HG03460 (cell line): ENCODE data around the gene ETS2.

Source experiments
- ATAC-seq: cut with Tn5 transposase; IDR thresholded peaks from one replicate; pipeline ENCODE4 v1.9.1; 2021; ENCODE audit not compliant: unreplicated experiment

The ETS2 gene

GRCh38 chr21:38858026-38858811 lies 52.5 kb downstream of the ETS2 start:
- no peak for ATAC-seq

GRCh38 chr21:38858812-38859205 lies 53.1 kb downstream of the ETS2 start:
- ATAC-seq = no peak

GRCh38 chr21:38859852-38860251 lies 54.1 kb downstream of the ETS2 start:
- no peak for ATAC-seq

- ATAC-seq = no peak
Measured at GRCh38 chr21:38861056-38861455, 55.3 kb downstream of the ETS2 start.

DNA sequence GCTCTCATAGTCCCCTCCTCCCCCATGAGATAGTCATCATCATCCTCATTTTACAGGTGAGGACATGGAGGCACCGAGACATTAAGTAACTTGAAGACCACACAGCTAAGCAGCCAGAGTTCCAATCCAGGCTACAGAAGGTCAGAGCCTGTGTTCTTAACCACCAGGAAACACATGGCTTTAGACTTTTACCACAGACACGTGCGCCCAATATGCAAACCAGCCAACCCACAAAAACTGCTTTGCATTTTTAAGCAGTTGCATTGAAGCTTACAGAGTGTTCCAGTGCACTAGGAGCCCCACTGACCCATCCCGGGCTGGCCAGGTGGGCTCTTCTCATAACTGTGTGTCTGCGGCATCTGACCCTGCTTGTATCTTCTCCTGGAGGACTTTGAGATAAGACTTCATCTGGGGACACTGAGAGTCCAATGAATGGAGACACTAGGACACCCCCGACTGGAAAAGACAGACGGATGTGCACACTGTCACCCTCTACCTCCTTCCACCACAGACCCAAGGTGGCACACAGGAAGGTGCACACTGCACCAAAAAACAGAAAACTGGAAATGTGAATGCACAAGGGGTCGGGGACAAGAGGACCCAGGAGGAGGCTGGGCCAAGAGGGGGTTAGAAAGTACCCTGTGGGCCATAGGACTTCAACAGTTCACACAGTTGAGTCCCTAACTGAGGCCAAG lies 56.4 kb downstream of the ETS2 start:
- peak; percentile 85 for ATAC-seq

- ATAC-seq = no peak
Measured at GRCh38 chr21:38863291-38863690, 57.6 kb downstream of the ETS2 start.

GRCh38 chr21:38863843-38864363 lies 58.2 kb downstream of the ETS2 start:
- ATAC-seq = no peak

DNA sequence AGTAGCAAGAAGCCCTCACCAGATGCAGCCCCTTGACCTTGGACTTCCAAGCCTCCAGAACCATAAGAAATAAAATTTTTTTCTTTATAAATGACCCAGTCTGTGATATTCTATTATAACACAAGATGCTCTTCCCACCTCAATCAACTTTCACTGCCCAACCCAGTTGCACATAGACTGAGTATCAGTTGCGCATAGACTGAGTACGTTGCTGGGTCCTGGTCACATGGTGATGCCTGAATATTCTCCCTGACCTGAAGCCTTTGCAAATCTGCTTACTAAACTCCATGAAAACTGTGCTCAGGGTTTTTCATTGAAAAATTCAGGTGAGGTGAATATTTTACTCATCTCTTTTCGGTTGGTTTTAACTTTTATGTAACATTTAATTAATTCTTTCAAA lies 59.2 kb downstream of the ETS2 start:
- ATAC-seq = no peak

DNA sequence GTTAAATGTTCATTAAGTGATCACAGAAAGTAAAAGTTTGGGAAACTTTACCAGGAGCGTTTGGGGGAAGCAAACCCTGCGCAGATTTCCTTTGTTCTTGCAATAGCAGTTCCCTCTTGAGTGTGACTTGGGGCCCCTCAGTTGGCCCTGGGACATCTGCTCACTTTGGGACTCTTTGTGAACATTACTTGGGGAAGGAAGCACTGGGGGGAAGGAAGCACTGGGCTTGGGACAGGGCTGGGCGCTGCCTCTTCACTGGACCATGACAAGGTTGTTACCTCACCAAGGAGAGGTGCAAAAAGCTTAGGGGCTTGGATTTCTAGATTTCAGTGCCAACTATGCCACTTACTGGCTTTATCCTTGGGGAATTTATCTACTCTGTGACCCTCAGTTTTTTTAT lies 63.5 kb downstream of the ETS2 start:
- ATAC-seq = no peak

GRCh38 chr21:38869946-38870345 lies 64.2 kb downstream of the ETS2 start:
- no peak for ATAC-seq
